Measurements from ENCODE around the gene CNFN.
A peak's percentile ranks its signal among the peaks of the same experiment; 100 is the strongest.

Gene CNFN

GRCh38 chr19:42375415-42376176 lies 14.5 kb downstream of the CNFN start:
- DNase-seq (ENCODE audit: low read depth, low spot score) = no peak

GRCh38 chr19:42374826-42375376 lies 15.2 kb downstream of the CNFN start:
- no peak for DNase-seq (ENCODE audit: low read depth, low spot score)

- no peak for DNase-seq (ENCODE audit: low read depth, low spot score)
Observed at GRCh38 chr19:42370626-42371175, 19.4 kb downstream of the CNFN start.

GRCh38 chr19:42370068-42370520 lies 20.0 kb downstream of the CNFN start:
- no peak for DNase-seq (ENCODE audit: low read depth, low spot score)

GRCh38 chr19:42369433-42370067 lies 20.5 kb downstream of the CNFN start:
- no peak for DNase-seq (ENCODE audit: low read depth, low spot score)

GRCh38 chr19:42368765-42369164 lies 21.3 kb downstream of the CNFN start:
- no peak for DNase-seq (ENCODE audit: low read depth, low spot score)

GRCh38 chr19:42368360-42368759 lies 21.7 kb downstream of the CNFN start:
- DNase-seq (ENCODE audit: low read depth, low spot score) = no peak

GRCh38 chr19:42367929-42368328 lies 22.2 kb downstream of the CNFN start:
- no peak for DNase-seq (ENCODE audit: low read depth, low spot score)

- DNase-seq (ENCODE audit: low read depth, low spot score) = no peak
Observed at GRCh38 chr19:42366673-42367072, 23.4 kb downstream of the CNFN start.

GRCh38 chr19:42363614-42364346 lies 26.3 kb downstream of the CNFN start:
- no peak for DNase-seq (ENCODE audit: low read depth, low spot score)

- no peak for DNase-seq (ENCODE audit: low read depth, low spot score)
Observed at GRCh38 chr19:42362891-42363440, 27.1 kb downstream of the CNFN start.

- no peak for DNase-seq (ENCODE audit: low read depth, low spot score)
Observed at GRCh38 chr19:42362342-42362741, 27.8 kb downstream of the CNFN start.

GRCh38 chr19:42361545-42361910 lies 28.6 kb downstream of the CNFN start:
- DNase-seq (ENCODE audit: low read depth, low spot score) = no peak

- peak; percentile 47 for DNase-seq (ENCODE audit: low read depth, low spot score)
Observed at GRCh38 chr19:42360787-42361544, 29.1 kb downstream of the CNFN start.

GRCh38 chr19:42357290-42357689 lies 32.8 kb downstream of the CNFN start:
- no peak for DNase-seq (ENCODE audit: low read depth, low spot score)

- no peak for DNase-seq (ENCODE audit: low read depth, low spot score)
Observed at GRCh38 chr19:42356686-42357085, 33.4 kb downstream of the CNFN start.

GRCh38 chr19:42355896-42356295 lies 34.2 kb downstream of the CNFN start:
- DNase-seq (ENCODE audit: low read depth, low spot score) = no peak

GRCh38 chr19:42353341-42354015 lies 36.6 kb downstream of the CNFN start:
- DNase-seq (ENCODE audit: low read depth, low spot score) = no peak

- peak; percentile 49 for DNase-seq (ENCODE audit: low read depth, low spot score)
Observed at GRCh38 chr19:42352301-42353259, 37.5 kb downstream of the CNFN start.

Measured in astrocyte of the hippocampus (primary cell).